HG03354 (cell line): ENCODE results near the gene CPSF3.
"Not testable (repeated sequence)": the region's sequence is repeated elsewhere in the genome, so short reads cannot be mapped to it uniquely, and the experiment has no call there.

Experiments
- ATAC-seq: cut with Tn5 transposase; IDR thresholded peaks from one replicate; pipeline ENCODE4 v1.9.1; 2021; ENCODE audit warnings: mild to moderate bottlenecking; ENCODE audit not compliant: unreplicated experiment, poor library complexity, severe bottlenecking

The CPSF3 gene

GRCh38 chr2:9392898-9393765, 30.3 kb upstream of the CPSF3 start:
- ATAC-seq: no peak

GRCh38 chr2:9394816-9395215, 28.6 kb upstream of the CPSF3 start:
- no peak for ATAC-seq

GRCh38 chr2:9397201-9397600, 26.3 kb upstream of the CPSF3 start:
- ATAC-seq: no peak

- not testable (repeated sequence) for ATAC-seq
These were observed 25.2 kb upstream of the CPSF3 start for GRCh38 chr2:9398251-9398650.

GRCh38 chr2:9398881-9399780, 24.3 kb upstream of the CPSF3 start:
- ATAC-seq: no peak

GRCh38 chr2:9400268-9401058, 23.0 kb upstream of the CPSF3 start:
- ATAC-seq: no peak

- no peak for ATAC-seq
These were observed 22.4 kb upstream of the CPSF3 start for GRCh38 chr2:9401059-9401547.

- no peak for ATAC-seq
These were observed 21.6 kb upstream of the CPSF3 start for GRCh38 chr2:9401646-9402371.

GRCh38 chr2:9403924-9404323, 19.5 kb upstream of the CPSF3 start:
- no peak for ATAC-seq

- no peak for ATAC-seq
These were observed 19.0 kb upstream of the CPSF3 start for GRCh38 chr2:9404451-9404850.

- no peak for ATAC-seq
These were observed 17.8 kb upstream of the CPSF3 start for GRCh38 chr2:9405636-9406035.

- no peak for ATAC-seq
These were observed 16.7 kb upstream of the CPSF3 start for GRCh38 chr2:9406529-9407362.

GRCh38 chr2:9407363-9407811, 16.1 kb upstream of the CPSF3 start:
- no peak for ATAC-seq

GRCh38 chr2:9408641-9409151, 14.8 kb upstream of the CPSF3 start:
- no peak for ATAC-seq

GRCh38 chr2:9410108-9410507, 13.3 kb upstream of the CPSF3 start:
- ATAC-seq: no peak

GRCh38 chr2:9412781-9413180, 10.7 kb upstream of the CPSF3 start:
- no peak for ATAC-seq

- no peak for ATAC-seq
These were observed 7.8 kb upstream of the CPSF3 start for GRCh38 chr2:9415516-9416169.
